ENCODE measurements around the gene ARHGDIG. TPM values are rescaled to one million over a fixed set of nuclear protein-coding genes. Genes with fewer than 3 reads are reported as not detected.

Gene ARHGDIG
- total RNA-seq (1 to 10 TPM in 3 of 5 experiments, not detected in 2; 1.2 to 2.1 (median 1.4) TPM), polyA plus RNA-seq (not detected), total RNA-seq (not detected)

- H3K27ac ChIP-seq (ENCODE audit: low read depth, low read length) = no peak within 1 kb of the TSS
- H3K36me3 ChIP-seq (ENCODE audit: control insufficient read depth in 2 of 3, insufficient read depth in 3 of 3, low read length in 3 of 3) = no peaks in the 10 kb centered on the region
- Mint-ChIP-seq H3K27ac (no peak within 1 kb of the TSS), H3K36me3 (no peaks in the 10 kb centered on the region), H3K4me1 (peaks cover 0 to 8% (median 8%) of the 10 kb centered on the region in 7 donors), H3K9me3 (peaks cover 0 to 2% (median 0%) of the 10 kb centered on the region in 11 donors), H3K4me3 (peak within 1 kb of the TSS in 5 of 10 donors; percentile 0 to 55 (median 39)), H3K27me3 (peaks cover 5 to 35% (median 13%) of the 10 kb centered on the region in 5 donors)
- peaks cover 0 to 7% of the 10 kb centered on the region in 2 donors for H3K4me1 ChIP-seq (ENCODE audit: control insufficient read depth in 2 of 2, insufficient read depth in 2 of 2, low read length in 2 of 2)
- no peaks in the 10 kb centered on the region for H3K9me3 ChIP-seq (ENCODE audit: control insufficient read depth in 2 of 3, low read length in 3 of 3)
- POLR2A ChIA-PET = no interaction called here
- peaks cover 0 to 3% of the 10 kb centered on the region in 2 donors for H3K27me3 ChIP-seq (ENCODE audit: control insufficient read depth in 2 of 2, insufficient read depth in 2 of 2, low read length in 2 of 2)
- ATAC-seq = no peak
- H3K4me3 ChIP-seq (ENCODE audit: low read length) = no peak within 1 kb of the TSS
- intact Hi-C loops (cut with micrococcal nuclease) = no loop called here
- no peak for DNase-seq
- CTCF ChIA-PET = no interaction called here
Measured at GRCh38 chr16:280552-280951, at the start of gene ARHGDIG. ARHGDIG (plus strand) TSS chr16:280591; CDS start chr16:280681, 90 bp downstream.

DNA sequence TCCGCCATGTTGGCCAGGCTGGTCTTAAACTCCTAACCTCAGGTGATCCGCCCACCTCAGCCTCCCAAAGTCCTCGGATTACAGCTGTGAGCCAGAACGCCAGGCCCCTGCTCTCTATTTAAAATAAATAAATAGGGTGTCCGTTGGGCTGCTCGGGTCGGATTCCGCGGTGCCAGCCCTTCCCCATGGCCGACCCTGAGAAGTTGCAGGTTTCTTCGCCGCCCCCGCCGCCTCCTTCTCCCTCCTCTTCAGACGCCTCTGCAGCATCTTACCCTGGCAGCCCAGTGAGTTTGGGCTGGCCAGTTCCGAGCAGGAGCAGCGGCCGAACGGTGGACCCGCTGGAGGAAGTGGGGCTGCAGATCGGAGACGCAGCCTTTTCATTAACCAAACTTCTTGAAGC lies 49.4 kb upstream of the ARHGDIG start:
- no peak overlapping the region for H3K27ac ChIP-seq (ENCODE audit: low read depth, low read length)
- DNase-seq (no peak), ATAC-seq (no peak)
- POLR2A ChIA-PET = interaction anchor here (1.5 kb wide), 1 partner anchor 140 kb away, joined by 4 read pairs; no protein-coding TSS in a partner anchor
- H3K9me3 ChIP-seq (ENCODE audit: control insufficient read depth in 2 of 3, low read length in 3 of 3) = no peaks in the 10 kb centered on the region
- H3K4me3 ChIP-seq (ENCODE audit: low read length) = no peak overlapping the region
- Mint-ChIP-seq H3K36me3 (peaks cover under 1 to 16% (median 7%) of the 10 kb centered on the region in 5 donors), H3K4me1 (peaks cover 19 to 51% (median 45%) of the 10 kb centered on the region in 7 donors), H3K9me3 (peaks cover 0 to 2% (median 0%) of the 10 kb centered on the region in 11 donors), H3K27ac (peak overlapping the region in 1 of 9 donors; percentile 36), H3K27me3 (no peaks in the 10 kb centered on the region), H3K4me3 (no peak overlapping the region)
- CTCF ChIA-PET = no interaction called here
- peaks cover 18 to 19% of the 10 kb centered on the region in 2 donors for H3K4me1 ChIP-seq (ENCODE audit: control insufficient read depth in 2 of 2, insufficient read depth in 2 of 2, low read length in 2 of 2)
- H3K36me3 ChIP-seq (ENCODE audit: control insufficient read depth in 2 of 3, insufficient read depth in 3 of 3, low read length in 3 of 3) = peaks cover 6 to 16% (median 11%) of the 10 kb centered on the region in 3 experiments
- intact Hi-C loops (cut with micrococcal nuclease) = loop anchor here (5.0 kb wide), 2 partner anchors 296 to 451 kb away; partner anchors contain the start of genes CAPN15 (in 1 of the 2), JMJD8 (in 1 of the 2) and STUB1 (in 1 of the 2)
- H3K27me3 ChIP-seq (ENCODE audit: control insufficient read depth in 2 of 2, insufficient read depth in 2 of 2, low read length in 2 of 2) = no peaks in the 10 kb centered on the region

DNA sequence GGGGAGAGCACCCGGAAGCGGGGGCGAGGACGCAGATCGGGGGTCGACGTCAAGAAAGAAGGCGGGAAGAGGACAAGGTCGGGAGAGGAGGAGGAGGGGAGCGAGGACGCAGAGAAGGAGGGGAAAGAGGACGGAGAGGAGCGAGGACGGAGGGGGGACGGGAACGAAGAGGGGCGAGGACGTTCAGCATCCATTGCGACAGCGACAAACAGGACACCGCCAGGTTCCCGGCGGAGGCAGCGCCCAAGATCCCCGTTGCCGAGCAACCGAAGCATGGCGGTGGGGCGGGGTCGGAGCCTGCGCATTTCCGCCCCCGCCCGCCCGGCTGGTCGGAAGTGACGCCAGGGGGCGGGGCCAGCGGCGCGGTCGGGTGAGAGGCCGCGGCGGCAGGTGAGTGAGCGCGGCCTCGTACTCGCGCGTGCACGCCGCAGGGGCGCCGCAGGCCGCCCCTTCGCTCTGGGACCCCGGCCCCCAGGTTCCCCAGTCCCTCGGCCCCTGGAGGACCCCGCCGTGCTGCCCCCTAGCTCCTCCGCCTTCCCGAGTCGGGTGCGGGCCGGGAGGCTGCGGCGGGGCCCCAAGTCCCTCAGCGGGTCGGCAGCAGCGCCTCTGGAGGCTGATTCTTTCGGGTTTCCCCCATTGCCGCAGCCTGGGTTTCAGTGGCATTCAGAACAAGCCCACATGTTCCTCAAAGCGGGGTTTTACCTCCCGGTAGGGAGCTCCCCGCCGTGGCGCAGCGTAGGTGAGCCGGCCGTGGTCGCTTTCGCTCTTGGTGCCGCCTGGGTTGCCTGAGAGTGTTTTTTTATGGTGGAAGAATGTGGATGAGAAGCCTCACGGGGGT lies 45.7 kb upstream of the ARHGDIG start, which contains the start of gene FAM234A:
FAM234A (plus strand) TSS at position 354 of the 838 bp plus-strand sequence. CDS start 19,593 bp downstream, outside the sequence.
- H3K36me3 Mint-ChIP-seq = peaks cover 0 to 1% (median 0%) of the 10 kb centered on the region in 5 donors
- H3K4me1 Mint-ChIP-seq = peaks cover 7 to 25% (median 16%) of the 10 kb centered on the region in 7 donors
- no peaks in the 10 kb centered on the region for H3K9me3 ChIP-seq (ENCODE audit: control insufficient read depth in 2 of 3, low read length in 3 of 3)
- H3K4me3 Mint-ChIP-seq = peak within 1 kb of the TSS; percentile 81 to 99 (median 96)
- ATAC-seq = peak; percentile 90
- peaks cover 0 to 3% (median 0%) of the 10 kb centered on the region in 5 donors for H3K27me3 Mint-ChIP-seq
- H3K4me1 ChIP-seq (ENCODE audit: control insufficient read depth in 2 of 2, insufficient read depth in 2 of 2, low read length in 2 of 2) = peaks cover 0 to 5% of the 10 kb centered on the region in 2 donors
- intact Hi-C loops (cut with micrococcal nuclease) = loop anchor here (1.0 to 5.0 kb wide), 12 partner anchors 18 to 448 kb away; partner anchors contain the start of genes AXIN1 (in 2 of the 2), NPRL3 (in 2 of the 2), CAPN15 (in 1 of the 2) and DECR2 (in 1 of the 2)
- DNase-seq = peak; percentile 93 to 98 (median 97)
- peak within 1 kb of the TSS; percentile 90 to 100 (median 99) for H3K27ac Mint-ChIP-seq
- H3K9me3 Mint-ChIP-seq = peaks cover 0 to 2% (median 0%) of the 10 kb centered on the region in 11 donors
- CTCF ChIA-PET = interaction anchor here (0.8 to 1.8 kb wide), 7 partner anchors 84 to 132 kb away, joined by 3 to 7 read pairs (median 4); no protein-coding TSS in a partner anchor
- POLR2A ChIA-PET = interaction anchor here (0.8 to 2.5 kb wide), 12 partner anchors 12 to 147 kb away, joined by 3 to 14 read pairs (median 4); partner anchors contain the start of genes AXIN1 and PGAP6
- H3K36me3 ChIP-seq (ENCODE audit: control insufficient read depth in 2 of 3, insufficient read depth in 3 of 3, low read length in 3 of 3) = no peaks in the 10 kb centered on the region
- H3K27ac ChIP-seq (ENCODE audit: low read depth, low read length) = peak within 1 kb of the TSS; percentile 99
- no peaks in the 10 kb centered on the region for H3K27me3 ChIP-seq (ENCODE audit: control insufficient read depth in 2 of 2, insufficient read depth in 2 of 2, low read length in 2 of 2)
- H3K4me3 ChIP-seq (ENCODE audit: low read length) = peak within 1 kb of the TSS; percentile 82

GRCh38 chr16:239948-240277 lies 40.5 kb upstream of the ARHGDIG start:
- no peak overlapping the region for H3K4me3 Mint-ChIP-seq
- no peaks in the 10 kb centered on the region for H3K27me3 ChIP-seq (ENCODE audit: control insufficient read depth in 2 of 2, insufficient read depth in 2 of 2, low read length in 2 of 2)
- H3K27ac ChIP-seq (ENCODE audit: low read depth, low read length) = no peak overlapping the region
- CTCF ChIA-PET = no interaction called here
- H3K27ac Mint-ChIP-seq = peak overlapping the region in 2 of 9 donors; percentile 22 to 47
- H3K4me1 ChIP-seq (ENCODE audit: control insufficient read depth in 2 of 2, insufficient read depth in 2 of 2, low read length in 2 of 2) = peaks cover 0 to 5% of the 10 kb centered on the region in 2 donors
- H3K36me3 Mint-ChIP-seq = peaks cover 0 to 5% (median 1%) of the 10 kb centered on the region in 5 donors
- DNase-seq = no peak
- peaks cover 7 to 38% (median 24%) of the 10 kb centered on the region in 7 donors for H3K4me1 Mint-ChIP-seq
- H3K36me3 ChIP-seq (ENCODE audit: control insufficient read depth in 2 of 3, insufficient read depth in 3 of 3, low read length in 3 of 3) = no peaks in the 10 kb centered on the region
- H3K9me3 Mint-ChIP-seq = peaks cover 0 to 2% (median 0%) of the 10 kb centered on the region in 11 donors
- intact Hi-C loops (cut with micrococcal nuclease) = loop anchor here in 1 of 2 donors (5.0 kb wide), 1 partner anchor 37 kb away; the partner anchor contains the start of gene RGS11
- POLR2A ChIA-PET = no interaction called here
- peaks cover 0 to 5% (median 0%) of the 10 kb centered on the region in 5 donors for H3K27me3 Mint-ChIP-seq
- no peak for ATAC-seq
- no peaks in the 10 kb centered on the region for H3K9me3 ChIP-seq (ENCODE audit: control insufficient read depth in 2 of 3, low read length in 3 of 3)
- no peak overlapping the region for H3K4me3 ChIP-seq (ENCODE audit: low read length)

GRCh38 chr16:240559-240958 lies 39.8 kb upstream of the ARHGDIG start:
- ATAC-seq (no peak), DNase-seq (no peak)
- Histone ChIP-seq H3K27ac (ENCODE audit: low read depth, low read length) (no peak overlapping the region), H3K27me3 (ENCODE audit: control insufficient read depth in 2 of 2, insufficient read depth in 2 of 2, low read length in 2 of 2) (no peaks in the 10 kb centered on the region), H3K4me3 (ENCODE audit: low read length) (no peak overlapping the region), H3K9me3 (ENCODE audit: control insufficient read depth in 2 of 3, low read length in 3 of 3) (no peaks in the 10 kb centered on the region), H3K36me3 (ENCODE audit: control insufficient read depth in 2 of 3, insufficient read depth in 3 of 3, low read length in 3 of 3) (no peaks in the 10 kb centered on the region), H3K4me1 (ENCODE audit: control insufficient read depth in 2 of 2, insufficient read depth in 2 of 2, low read length in 2 of 2) (peaks cover 0 to 1% of the 10 kb centered on the region in 2 donors)
- ChIA-PET POLR2A (no interaction called here), CTCF (interaction anchor here (0.5 to 0.6 kb wide), 2 partner anchors 14 to 130 kb away, joined by 3 read pairs; no protein-coding TSS in a partner anchor)
- H3K4me3 Mint-ChIP-seq = no peak overlapping the region
- peaks cover 2 to 35% (median 19%) of the 10 kb centered on the region in 7 donors for H3K4me1 Mint-ChIP-seq
- intact Hi-C loops (cut with micrococcal nuclease) = loop anchor here in 1 of 2 donors (5.0 kb wide), 1 partner anchor 37 kb away; the partner anchor contains the start of gene RGS11
- H3K9me3 Mint-ChIP-seq = peaks cover 0 to under 1% (median 0%) of the 10 kb centered on the region in 11 donors
- H3K27me3 Mint-ChIP-seq = peaks cover 0 to 5% (median 0%) of the 10 kb centered on the region in 5 donors
- peak overlapping the region in 2 of 9 donors; percentile 19 to 22 for H3K27ac Mint-ChIP-seq
- H3K36me3 Mint-ChIP-seq = peaks cover 0 to 8% (median 1%) of the 10 kb centered on the region in 5 donors

DNA sequence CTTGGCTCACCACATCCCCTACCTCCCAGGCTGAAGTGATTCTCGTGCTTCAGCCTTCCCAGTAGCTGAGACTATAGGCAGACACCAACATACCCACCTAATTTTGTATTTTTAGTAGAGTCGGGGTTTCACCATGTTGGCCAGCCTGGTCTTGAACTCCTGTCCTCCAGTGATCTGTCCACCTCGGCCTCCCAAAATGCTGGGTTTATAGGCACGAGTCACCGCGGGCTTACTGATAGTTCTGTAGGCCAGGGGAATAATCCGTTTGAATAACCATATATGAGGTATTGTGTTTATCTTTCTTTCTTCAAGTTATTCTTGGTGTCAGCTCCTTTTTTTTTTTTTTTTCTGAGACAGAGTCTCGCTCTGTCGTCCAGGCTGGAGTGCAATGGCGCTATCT lies 38.1 kb upstream of the ARHGDIG start:
- peak overlapping the region in 3 of 9 donors; percentile 22 to 55 (median 25) for H3K27ac Mint-ChIP-seq

More for the DNA sequence above, 38.1 kb upstream of the ARHGDIG start:
- Histone ChIP-seq H3K27me3 (ENCODE audit: control insufficient read depth in 2 of 2, insufficient read depth in 2 of 2, low read length in 2 of 2) (no peaks in the 10 kb centered on the region), H3K9me3 (ENCODE audit: control insufficient read depth in 2 of 3, low read length in 3 of 3) (no peaks in the 10 kb centered on the region), H3K27ac (ENCODE audit: low read depth, low read length) (no peak overlapping the region), H3K4me1 (ENCODE audit: control insufficient read depth in 2 of 2, insufficient read depth in 2 of 2, low read length in 2 of 2) (no peaks in the 10 kb centered on the region), H3K4me3 (ENCODE audit: low read length) (no peak overlapping the region), H3K36me3 (ENCODE audit: control insufficient read depth in 2 of 3, insufficient read depth in 3 of 3, low read length in 3 of 3) (no peaks in the 10 kb centered on the region)
- Mint-ChIP-seq H3K4me3 (no peak overlapping the region), H3K4me1 (peaks cover 0 to 33% (median 16%) of the 10 kb centered on the region in 7 donors), H3K27me3 (peaks cover 0 to 3% (median 0%) of the 10 kb centered on the region in 5 donors), H3K36me3 (peaks cover 0 to 8% (median 0%) of the 10 kb centered on the region in 5 donors), H3K9me3 (no peaks in the 10 kb centered on the region)
- ChIA-PET CTCF (no interaction called here), POLR2A (interaction anchor here (0.6 to 1.1 kb wide), 2 partner anchors 9 to 75 kb away, joined by 3 read pairs; no protein-coding TSS in a partner anchor)
- DNase-seq (no peak), ATAC-seq (no peak)
- intact Hi-C loops (cut with micrococcal nuclease) = loop anchor here in 1 of 2 donors (5.0 kb wide), 1 partner anchor 35 kb away; the partner anchor contains the start of gene RGS11
